ENCODE measurements around the gene LGI2. TPM values are rescaled to one million over a fixed set of nuclear protein-coding genes. Genes with fewer than 3 reads are reported as not detected.

LGI2 gene
- total RNA-seq (2021) (5.8 to 12.2 TPM (median 8.3 TPM) in 3 replicates), Bru-seq, nascent RNA (percentile 60 among the genes with signal in this experiment)
- long read RNA-seq, experiment 1, full-length matches to known transcripts: 52 of 64 reads
- long read RNA-seq, experiment 1, partial matches to known transcripts: 3 of 64 reads
- long read RNA-seq, experiment 1, other reads (novel, unspliced or antisense): 9 of 64 reads
- long read RNA-seq, experiment 2, full-length matches to known transcripts: 2 of 6 reads
- long read RNA-seq, experiment 2, partial matches to known transcripts: 0 of 6 reads
- long read RNA-seq, experiment 2, other reads (novel, unspliced or antisense): 4 of 6 reads
- long read RNA-seq, experiment 3, partial matches to known transcripts: 0 of 1 reads
- long read RNA-seq, experiment 3, other reads (novel, unspliced or antisense): 1 of 1 reads

GRCh38 chr4:25030277-25031076 lies at the start of gene LGI2:
LGI2 (minus strand) TSS chr4:25030946; CDS start chr4:25030693, 253 bp downstream.
- ATAC-seq (peak; percentile 55), DNase-seq (ENCODE audit: low spot score) (peak; percentile 54)
- Mint-ChIP-seq H3K4me1 (peaks cover 29% of the 10 kb centered on the region), H3K36me3 (peaks cover 3% of the 10 kb centered on the region), H3K27ac (no peak within 1 kb of the TSS), H3K9me3 (peaks cover 12% of the 10 kb centered on the region), H3K27me3 (ENCODE audit: low read depth) (peaks cover 52% of the 10 kb centered on the region), H3K4me3 (peak within 1 kb of the TSS; percentile 73)
- TF ChIP-seq ZMAT4 (CRISPR knock-in tag; IDR thresholded peaks at IDR 0.05) (no peak), IRF1 (CRISPR knock-in tag; IDR thresholded peaks at IDR 0.05) (no peak), ESRRA (CRISPR knock-in tag; IDR thresholded peaks at IDR 0.05; ENCODE audit: borderline replicate concordance) (no peak), ZNF671 (CRISPR knock-in tag; IDR thresholded peaks at IDR 0.05) (no peak), FOXJ3 (CRISPR knock-in tag; IDR thresholded peaks at IDR 0.05; ENCODE audit: borderline replicate concordance) (no peak), ZNF219 (CRISPR knock-in tag; IDR thresholded peaks at IDR 0.05; ENCODE audit: borderline replicate concordance) (no peak), GABPB1 (CRISPR knock-in tag; IDR thresholded peaks at IDR 0.05) (no peak), ZNF532 (CRISPR knock-in tag; IDR thresholded peaks at IDR 0.05; ENCODE audit: borderline replicate concordance) (no peak), USF2 (CRISPR knock-in tag; IDR thresholded peaks at IDR 0.05) (no peak), CREM (CRISPR knock-in tag; IDR thresholded peaks at IDR 0.05) (no peak), NR2C2 (CRISPR knock-in tag; IDR thresholded peaks at IDR 0.05) (no peak), MXD4 (CRISPR knock-in tag; IDR thresholded peaks at IDR 0.05; ENCODE audit: borderline replicate concordance) (no peak), ATF1 (CRISPR knock-in tag; IDR thresholded peaks at IDR 0.05) (no peak)
- ChIA-PET POLR2A (no interaction called here), CTCF (interaction anchor here (1.0 to 1.2 kb wide), 4 partner anchors 8 to 336 kb away, joined by 3 to 8 read pairs (median 3); no protein-coding TSS in a partner anchor)

- POLR2A ChIA-PET: no interaction called here
- no peak overlapping the region for H3K4me3 Mint-ChIP-seq
- H3K9me3 Mint-ChIP-seq: peaks cover 20% of the 10 kb centered on the region
- no peak for TF ChIP-seq MYBL2 (CRISPR knock-in tag; IDR thresholded peaks at IDR 0.05)
- no peak for TF ChIP-seq JUN (CRISPR knock-in tag; IDR thresholded peaks at IDR 0.05)
- TF ChIP-seq E2F4 (CRISPR knock-in tag; IDR thresholded peaks at IDR 0.05; ENCODE audit: borderline replicate concordance, low read depth): no peak
- no peak for TF ChIP-seq ELF4 (CRISPR knock-in tag; IDR thresholded peaks at IDR 0.05; ENCODE audit: low read depth)
- no peak for TF ChIP-seq FOXP4 (CRISPR knock-in tag; IDR thresholded peaks at IDR 0.05)
Observed at GRCh38 chr4:25078523-25078922, 47.8 kb upstream of the LGI2 start.

More at GRCh38 chr4:25078523-25078922, 47.8 kb upstream of the LGI2 start:
- CTCF ChIA-PET: no interaction called here
- Mint-ChIP-seq H3K36me3 (peaks cover 7% of the 10 kb centered on the region), H3K27ac (no peak overlapping the region), H3K27me3 (ENCODE audit: low read depth) (peaks cover 3% of the 10 kb centered on the region; the same call in 1 of the 2 replicates), H3K4me1 (peaks cover 15% of the 10 kb centered on the region)
- ATAC-seq (no peak), DNase-seq (ENCODE audit: low spot score) (no peak)
